ENCODE results near the gene USP31.

Gene USP31

DNA sequence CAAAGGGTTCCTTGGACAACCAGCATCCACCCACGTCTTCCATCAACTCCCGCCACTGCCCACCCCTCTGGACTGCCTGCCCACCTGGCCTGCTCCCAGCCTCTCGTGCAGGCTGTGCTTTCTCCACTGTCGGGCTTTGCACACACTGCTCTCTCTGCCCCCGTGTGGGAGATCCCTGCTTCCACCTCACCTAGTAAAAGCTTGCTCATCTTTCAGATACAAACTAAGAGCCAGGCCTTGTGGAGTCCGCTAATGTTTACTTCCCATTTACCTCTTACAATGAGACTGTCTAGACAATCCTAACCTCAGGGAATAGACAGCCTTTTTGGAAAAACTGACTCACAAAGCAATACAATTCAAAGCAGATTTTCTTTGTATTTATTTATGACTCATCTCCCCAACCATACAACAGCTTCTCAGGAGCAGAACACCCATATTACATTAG lies 67.6 kb downstream of the USP31 start:
- DNase-seq (ENCODE audit: low read depth), result peak; percentile 86
- H3K4me3 ChIP-seq (ENCODE audit: control insufficient read depth, low read depth, low read length), result no peak overlapping the region
- TF ChIP-seq, protein P1, sequence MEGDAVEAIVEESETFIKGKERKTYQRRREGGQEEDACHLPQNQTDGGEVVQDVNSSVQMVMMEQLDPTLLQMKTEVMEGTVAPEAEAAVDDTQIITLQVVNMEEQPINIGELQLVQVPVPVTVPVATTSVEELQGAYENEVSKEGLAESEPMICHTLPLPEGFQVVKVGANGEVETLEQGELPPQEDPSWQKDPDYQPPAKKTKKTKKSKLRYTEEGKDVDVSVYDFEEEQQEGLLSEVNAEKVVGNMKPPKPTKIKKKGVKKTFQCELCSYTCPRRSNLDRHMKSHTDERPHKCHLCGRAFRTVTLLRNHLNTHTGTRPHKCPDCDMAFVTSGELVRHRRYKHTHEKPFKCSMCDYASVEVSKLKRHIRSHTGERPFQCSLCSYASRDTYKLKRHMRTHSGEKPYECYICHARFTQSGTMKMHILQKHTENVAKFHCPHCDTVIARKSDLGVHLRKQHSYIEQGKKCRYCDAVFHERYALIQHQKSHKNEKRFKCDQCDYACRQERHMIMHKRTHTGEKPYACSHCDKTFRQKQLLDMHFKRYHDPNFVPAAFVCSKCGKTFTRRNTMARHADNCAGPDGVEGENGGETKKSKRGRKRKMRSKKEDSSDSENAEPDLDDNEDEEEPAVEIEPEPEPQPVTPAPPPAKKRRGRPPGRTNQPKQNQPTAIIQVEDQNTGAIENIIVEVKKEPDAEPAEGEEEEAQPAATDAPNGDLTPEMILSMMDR (conservative IDR thresholded peaks at IDR 0.05; ENCODE audit: control insufficient read depth, insufficient read depth, low read depth, low read length), result peak; percentile 9

DNA sequence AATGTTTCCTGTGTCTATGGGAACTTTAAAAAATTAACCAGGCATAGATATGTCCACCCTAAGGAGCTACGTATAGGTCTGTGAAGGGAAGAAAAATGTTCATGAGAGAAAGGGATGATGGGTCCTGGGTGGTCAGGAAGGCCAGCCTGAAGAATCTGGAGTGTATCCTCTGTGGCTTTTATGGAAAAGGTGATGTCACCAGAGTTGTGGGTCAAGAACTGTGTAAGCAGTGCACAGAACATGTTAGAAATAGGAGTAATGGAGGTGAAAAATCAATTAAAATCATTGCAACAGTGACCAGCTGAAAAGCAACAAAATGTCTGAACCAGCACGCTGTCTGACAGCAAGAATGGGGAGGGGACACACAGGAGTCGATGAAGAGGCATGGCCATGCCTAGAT lies 68.5 kb downstream of the USP31 start:
- no peak for DNase-seq (ENCODE audit: low read depth)
- TF ChIP-seq, protein P1 (conservative IDR thresholded peaks at IDR 0.05; ENCODE audit: control insufficient read depth, insufficient read depth, low read depth, low read length), result no peak
- H3K4me3 ChIP-seq (ENCODE audit: control insufficient read depth, low read depth, low read length), result no peak overlapping the region

DNA sequence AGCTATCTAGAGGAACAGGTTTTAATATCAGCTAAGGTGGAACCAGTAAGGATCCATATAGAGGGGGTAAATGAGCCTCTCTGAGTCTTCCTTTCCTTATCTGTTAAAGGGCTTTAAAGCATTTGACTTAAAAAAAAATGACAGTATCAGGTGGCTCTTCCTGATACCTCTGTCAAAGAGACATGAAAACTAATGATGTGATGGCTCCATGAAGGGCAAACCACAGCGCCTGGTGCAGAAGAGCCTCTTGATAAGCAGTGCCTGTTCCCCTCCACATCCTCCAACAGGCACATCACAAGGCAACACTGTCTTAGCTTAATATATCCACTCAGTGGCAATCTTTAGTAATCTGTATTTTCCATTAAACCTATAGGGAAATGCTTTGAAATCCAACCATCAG lies 68.9 kb downstream of the USP31 start:
- DNase-seq (ENCODE audit: low read depth), result no peak
- H3K4me3 ChIP-seq (ENCODE audit: control insufficient read depth, low read depth, low read length), result no peak overlapping the region
- TF ChIP-seq, protein P1 (conservative IDR thresholded peaks at IDR 0.05; ENCODE audit: control insufficient read depth, insufficient read depth, low read depth, low read length), result no peak

DNA sequence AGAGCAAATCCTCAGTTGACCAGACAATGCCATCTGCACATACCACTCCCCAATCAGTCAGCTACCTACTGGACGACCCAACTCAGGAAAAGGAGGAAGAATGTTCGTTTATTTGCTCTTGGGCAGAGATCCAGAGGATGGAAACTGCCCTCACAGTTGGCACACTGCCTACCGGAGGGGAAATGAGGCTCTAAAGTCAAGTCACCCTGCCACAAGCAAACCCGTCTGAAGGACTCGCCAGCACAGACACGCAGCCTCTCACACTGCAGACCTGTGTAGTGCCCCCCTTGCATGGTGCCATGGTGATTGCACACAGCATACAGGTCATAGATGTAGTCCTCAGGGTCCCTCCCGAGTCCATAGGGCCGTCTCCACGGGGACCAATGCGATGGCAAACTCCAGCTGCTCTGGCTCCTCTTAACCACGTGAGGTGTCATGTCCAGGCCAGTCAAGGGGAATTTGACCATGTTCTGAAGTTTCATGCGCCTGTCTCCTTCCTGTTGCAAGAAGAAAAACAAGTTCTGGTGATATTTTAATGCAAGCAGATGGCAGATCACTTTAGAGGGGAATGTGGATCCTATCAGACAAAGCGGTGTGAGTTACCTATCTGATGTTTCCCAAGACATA lies 69.5 kb downstream of the USP31 start:
- no peak overlapping the region for H3K4me3 ChIP-seq (ENCODE audit: control insufficient read depth, low read depth, low read length)
- DNase-seq (ENCODE audit: low read depth), result no peak
- TF ChIP-seq, protein P1 (conservative IDR thresholded peaks at IDR 0.05; ENCODE audit: control insufficient read depth, insufficient read depth, low read depth, low read length), result no peak

DNA sequence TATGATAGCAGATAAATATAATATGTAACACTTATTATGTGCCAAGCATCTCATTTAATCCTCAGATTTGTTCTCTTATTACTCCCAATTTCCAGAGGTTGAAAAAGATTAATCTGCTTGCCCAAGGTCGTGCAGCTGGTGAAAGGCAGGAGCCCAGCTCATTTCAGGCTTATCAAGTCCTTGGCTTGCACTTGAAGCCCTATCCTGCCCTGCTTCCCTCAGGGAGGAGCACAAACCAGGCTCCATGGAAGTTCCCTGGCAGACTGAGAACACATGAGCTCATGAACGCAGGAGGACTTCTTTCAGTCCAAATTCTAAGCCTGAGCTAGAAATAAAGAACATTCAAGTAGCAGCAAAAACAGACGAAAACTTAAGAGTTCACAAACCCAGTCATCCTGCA lies 74.8 kb downstream of the USP31 start:
- no peak overlapping the region for H3K4me3 ChIP-seq (ENCODE audit: control insufficient read depth, low read depth, low read length)
- DNase-seq (ENCODE audit: low read depth), result no peak
- TF ChIP-seq, protein P1 (conservative IDR thresholded peaks at IDR 0.05; ENCODE audit: control insufficient read depth, insufficient read depth, low read depth, low read length), result no peak

DNA sequence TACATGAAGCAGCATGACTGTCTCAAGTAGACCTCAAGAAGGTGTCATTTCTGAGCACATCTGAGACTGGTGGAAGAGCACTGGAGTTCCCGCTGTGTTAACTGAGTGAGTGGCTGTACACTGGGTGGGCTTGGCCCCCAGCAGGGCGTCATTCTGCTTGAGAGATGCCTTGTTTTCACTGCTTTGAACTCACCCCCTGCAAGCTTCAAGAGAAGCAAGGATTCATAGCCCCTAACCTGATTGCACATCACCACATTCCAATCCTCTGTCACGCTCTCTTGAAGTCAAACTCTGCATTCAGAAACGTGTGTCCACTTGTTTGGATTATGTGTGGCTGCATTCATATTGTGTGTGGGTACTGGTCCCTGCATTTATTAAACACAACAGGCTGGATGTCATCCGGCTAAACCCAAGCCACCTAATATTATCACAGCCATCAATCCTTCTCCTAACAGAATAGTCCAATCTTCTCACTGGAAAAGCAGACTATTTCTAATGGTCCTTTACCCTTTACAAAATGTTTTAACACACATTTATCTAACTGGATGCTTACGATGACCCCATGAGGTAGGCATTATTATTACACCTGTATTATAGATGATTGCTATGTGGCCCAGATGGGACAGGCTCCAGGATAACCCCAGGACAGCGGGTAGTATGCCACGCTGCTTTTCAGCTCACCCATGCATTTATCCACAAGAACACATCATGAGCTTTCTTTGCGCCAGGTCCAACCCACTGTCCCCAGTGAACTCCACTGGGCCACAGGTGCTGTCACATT lies 76.3 kb downstream of the USP31 start:
- H3K4me3 ChIP-seq (ENCODE audit: control insufficient read depth, low read depth, low read length), result no peak overlapping the region
- TF ChIP-seq, protein P1 (conservative IDR thresholded peaks at IDR 0.05; ENCODE audit: control insufficient read depth, insufficient read depth, low read depth, low read length), result no peak
- DNase-seq (ENCODE audit: low read depth), result peak; percentile 24

Measured in fibroblast of mammary gland (primary cell).